Right forelimb (tissue), 1 donor: ENCODE measurements around the gene SERPINB12.

ENCODE experiments used
- DNase-seq: peaks from one replicate; pipeline ENCODE4 v3.0.0-alpha.2; 2018

The SERPINB12 gene, protein sequence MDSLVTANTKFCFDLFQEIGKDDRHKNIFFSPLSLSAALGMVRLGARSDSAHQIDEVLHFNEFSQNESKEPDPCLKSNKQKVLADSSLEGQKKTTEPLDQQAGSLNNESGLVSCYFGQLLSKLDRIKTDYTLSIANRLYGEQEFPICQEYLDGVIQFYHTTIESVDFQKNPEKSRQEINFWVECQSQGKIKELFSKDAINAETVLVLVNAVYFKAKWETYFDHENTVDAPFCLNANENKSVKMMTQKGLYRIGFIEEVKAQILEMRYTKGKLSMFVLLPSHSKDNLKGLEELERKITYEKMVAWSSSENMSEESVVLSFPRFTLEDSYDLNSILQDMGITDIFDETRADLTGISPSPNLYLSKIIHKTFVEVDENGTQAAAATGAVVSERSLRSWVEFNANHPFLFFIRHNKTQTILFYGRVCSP

DNA sequence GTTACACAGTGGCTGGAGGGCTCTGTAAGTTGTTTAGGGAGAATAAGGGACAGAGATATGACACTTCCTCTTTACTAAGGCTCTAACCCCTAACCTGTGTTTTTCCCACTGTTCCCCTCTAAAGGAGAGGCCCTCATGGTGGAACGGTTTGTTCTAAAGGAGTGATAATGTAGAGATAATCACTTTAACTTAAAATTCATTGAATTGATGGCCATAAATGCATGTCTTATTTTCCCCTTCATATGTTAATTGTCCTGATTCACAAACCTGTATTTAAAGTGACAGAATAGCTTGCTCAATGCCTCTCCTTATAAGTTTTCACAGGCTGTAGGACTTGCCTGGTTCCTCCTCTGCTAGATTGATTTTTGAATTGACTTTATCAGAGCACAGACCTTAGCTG is at the start of gene SERPINB12:
TSS of gene SERPINB12 (plus strand) at position 301 of the 400 bp plus-strand sequence. CDS start 13,791 bp downstream, outside the sequence.
- no peak for DNase-seq

DNA sequence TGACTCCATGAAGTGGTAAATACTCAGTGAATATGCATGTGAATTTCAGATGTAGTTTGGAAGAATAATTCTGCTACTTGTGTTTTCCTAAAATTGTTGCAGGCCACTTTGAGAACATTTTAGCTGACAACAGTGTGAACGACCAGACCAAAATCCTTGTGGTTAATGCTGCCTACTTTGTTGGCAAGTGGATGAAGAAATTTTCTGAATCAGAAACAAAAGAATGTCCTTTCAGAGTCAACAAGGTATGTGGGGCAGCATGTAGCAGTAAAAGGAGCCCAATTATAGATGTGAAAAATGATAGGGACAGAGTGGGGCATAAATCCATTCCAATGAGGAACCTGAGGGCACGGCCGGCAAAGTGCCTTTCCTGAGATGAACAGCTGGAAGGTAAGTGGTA is 49.3 kb upstream of the SERPINB12 start:
- no peak for DNase-seq

DNA sequence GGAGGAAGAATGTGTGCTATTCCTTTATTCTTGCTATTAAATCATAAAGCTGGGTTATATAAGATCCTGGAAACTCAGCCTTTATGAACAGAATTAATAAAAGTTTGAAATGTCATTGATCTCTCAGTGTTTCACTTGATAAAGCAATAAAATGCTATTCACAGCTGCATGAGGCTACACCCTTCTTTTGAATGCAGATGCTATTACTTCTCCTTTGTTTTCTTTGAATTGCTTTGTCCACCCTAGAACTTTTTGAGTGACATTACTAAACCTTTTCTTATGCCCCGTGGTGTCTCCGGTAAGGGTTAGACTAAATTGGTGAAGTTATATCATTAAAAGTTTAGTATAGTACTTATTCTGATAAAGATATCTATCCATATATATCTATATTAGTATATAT is 46.5 kb upstream of the SERPINB12 start:
- no peak for DNase-seq

GRCh38 chr18:63505566-63506335 is 36.4 kb upstream of the SERPINB12 start:
- no peak for DNase-seq

DNA sequence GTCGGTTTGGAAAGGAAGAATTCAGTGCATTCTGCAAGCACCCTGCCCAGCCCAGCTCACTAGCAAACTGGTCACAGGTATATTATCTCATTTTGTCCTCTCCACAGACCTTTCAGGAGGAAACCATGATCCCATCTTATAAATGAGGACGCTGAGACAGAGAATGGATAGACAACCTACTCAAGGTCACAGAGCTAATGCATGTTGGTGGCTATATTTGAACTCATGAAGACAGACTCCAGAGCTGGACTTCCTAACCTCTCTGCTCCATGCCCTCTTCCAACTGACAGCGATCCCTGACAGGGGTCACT is 35.9 kb upstream of the SERPINB12 start:
- DNase-seq: no peak

- no peak for DNase-seq
These were observed 33.6 kb upstream of the SERPINB12 start for GRCh38 chr18:63508596-63508995.

- no peak for DNase-seq
These were observed 30.9 kb upstream of the SERPINB12 start for GRCh38 chr18:63511285-63511684.

- no peak for DNase-seq
These were observed 27.8 kb upstream of the SERPINB12 start for GRCh38 chr18:63514326-63514725.

GRCh38 chr18:63514888-63515678 is 27.1 kb upstream of the SERPINB12 start:
- no peak for DNase-seq

- DNase-seq: no peak
These were observed 26.4 kb upstream of the SERPINB12 start for GRCh38 chr18:63515801-63516200.

DNA sequence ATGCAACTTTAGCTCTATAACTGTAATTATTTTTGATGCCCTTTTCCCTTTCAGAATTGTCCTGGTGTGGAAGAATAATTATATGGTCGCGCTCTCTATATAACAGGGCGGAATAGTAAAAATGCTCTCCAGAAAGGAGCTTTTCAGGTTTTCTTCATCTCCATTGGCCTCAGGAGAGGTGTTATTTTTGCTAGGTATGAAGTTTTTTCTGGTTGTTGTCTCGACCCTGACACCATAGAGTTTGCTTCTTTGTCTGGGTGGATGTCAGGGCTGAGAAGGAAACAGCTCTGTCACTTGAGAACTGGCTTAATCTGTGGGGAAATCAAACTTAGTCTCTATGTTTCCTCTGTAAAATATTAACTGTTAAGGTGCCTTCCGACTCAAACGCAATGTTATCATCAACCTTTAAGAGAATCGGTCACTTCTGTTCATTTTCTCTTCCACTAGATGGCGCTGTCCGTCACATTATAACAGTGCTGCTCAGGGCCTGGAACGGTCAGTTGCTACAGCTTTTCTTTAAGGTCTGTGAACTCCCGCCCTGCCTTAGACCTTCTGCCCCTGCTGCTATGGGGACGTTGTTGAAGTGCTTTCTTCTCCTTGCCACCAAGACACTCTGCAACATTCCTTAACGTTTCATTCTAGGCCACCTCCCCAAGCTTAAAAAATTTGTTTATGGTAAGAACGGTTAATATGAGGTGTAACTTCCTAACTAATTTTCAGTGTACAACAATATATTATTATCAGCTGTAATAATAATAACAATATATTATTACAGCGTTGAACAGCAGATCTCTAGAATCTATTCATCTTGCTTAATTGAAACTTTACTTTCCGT is 23.8 kb upstream of the SERPINB12 start:
- peak; percentile 61 for DNase-seq

DNA sequence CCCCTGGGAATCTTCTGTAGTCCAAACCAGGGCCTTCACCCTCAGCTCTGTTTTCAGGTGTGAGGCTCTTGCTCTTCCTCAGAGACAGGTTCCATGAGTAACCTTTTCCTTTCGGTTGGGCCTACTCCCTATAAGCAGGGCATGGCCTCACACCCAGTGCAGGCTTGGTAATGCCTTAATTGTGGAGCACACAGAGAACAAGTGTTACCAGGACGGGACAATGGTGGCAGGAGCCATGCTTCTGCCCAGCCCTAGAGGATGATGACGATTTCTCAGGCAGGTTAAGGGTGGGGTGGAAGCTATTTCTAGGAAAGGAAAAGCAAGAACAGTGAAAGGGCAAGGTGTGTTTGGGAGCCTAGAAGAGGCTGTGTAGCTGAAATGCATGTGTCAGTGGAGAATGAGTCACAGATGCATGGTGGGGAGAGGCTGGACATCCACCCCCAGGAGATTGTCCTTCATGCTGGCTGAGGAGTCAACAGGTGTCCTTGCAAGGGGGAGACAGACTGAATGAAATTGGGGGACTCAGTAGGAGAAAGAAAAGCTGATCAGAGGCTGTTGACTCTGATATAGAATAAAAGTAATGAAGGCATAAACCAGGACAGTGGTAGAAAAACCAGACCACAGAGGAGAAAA is 22.0 kb upstream of the SERPINB12 start:
- no peak for DNase-seq

DNA sequence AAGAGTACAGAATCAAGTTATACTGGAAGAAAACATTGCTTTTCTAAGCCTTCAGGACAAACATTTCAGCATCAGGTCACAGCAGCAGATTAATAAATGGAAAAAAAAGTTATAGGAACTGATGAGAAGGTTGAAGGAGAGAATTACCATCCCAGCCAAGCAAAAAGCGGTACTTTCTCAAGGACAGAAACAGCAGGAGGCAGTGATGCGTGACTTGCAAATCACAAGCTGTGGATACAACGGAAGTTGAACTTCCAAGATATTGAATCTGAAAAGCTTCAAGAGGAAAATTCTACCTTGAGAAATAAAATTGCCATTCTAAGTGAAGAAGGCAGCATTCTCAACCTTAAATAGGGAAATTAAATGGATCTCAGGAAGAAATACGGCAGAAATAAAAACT is 18.5 kb upstream of the SERPINB12 start:
- DNase-seq: no peak

DNA sequence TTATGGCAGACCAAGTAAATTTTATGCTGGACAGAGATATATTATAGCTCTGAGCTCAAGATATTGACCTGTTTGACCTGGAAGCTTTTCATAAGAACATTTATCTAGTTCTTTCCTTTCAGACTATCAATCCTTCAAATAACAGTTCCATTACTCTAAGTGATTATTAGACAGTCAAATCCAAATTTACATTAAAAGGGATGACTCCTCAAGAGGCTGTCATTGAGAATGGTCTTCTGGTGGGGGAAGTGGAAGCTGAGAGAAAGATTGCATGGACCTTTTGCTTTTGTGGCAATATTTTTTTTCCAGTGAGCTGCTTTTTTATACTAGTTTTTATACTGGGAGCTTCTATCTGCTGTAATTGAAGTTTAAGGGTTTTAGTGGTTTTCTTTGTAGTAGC is 14.9 kb upstream of the SERPINB12 start:
- DNase-seq: no peak

DNA sequence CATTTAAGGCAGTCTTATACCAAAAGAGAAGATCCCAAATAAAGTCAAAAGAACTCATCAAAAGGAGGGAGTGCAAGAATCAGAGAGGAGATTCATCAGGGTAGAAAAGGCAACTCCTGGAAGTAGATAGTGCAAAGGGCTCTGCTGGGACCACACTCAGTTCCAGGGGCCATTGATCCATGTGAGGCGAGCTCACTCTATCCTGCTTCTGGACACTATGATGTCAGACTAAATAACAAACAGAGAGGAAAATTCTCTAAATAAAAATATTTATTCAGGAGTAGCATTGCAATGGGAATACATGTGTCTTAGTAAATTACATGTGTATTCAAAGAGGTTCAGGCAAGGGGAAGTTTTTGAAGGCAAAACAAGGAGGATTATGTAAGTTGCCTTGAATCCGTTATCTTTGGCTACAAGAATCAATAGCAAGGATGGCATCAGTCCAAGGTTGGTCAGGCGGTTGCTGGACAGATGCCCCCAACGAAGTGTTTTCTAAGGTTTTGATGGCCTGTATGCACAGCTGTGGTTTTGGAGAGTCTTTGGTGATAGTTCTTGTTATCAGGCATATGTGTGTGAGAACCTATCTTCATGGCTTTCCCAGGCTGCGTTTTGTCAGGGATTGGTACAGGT is 13.2 kb upstream of the SERPINB12 start:
- DNase-seq: no peak

- no peak for DNase-seq
These were observed 9.7 kb upstream of the SERPINB12 start for GRCh38 chr18:63532471-63532870.

- no peak for DNase-seq
These were observed 7.6 kb upstream of the SERPINB12 start for GRCh38 chr18:63534615-63535014.

DNA sequence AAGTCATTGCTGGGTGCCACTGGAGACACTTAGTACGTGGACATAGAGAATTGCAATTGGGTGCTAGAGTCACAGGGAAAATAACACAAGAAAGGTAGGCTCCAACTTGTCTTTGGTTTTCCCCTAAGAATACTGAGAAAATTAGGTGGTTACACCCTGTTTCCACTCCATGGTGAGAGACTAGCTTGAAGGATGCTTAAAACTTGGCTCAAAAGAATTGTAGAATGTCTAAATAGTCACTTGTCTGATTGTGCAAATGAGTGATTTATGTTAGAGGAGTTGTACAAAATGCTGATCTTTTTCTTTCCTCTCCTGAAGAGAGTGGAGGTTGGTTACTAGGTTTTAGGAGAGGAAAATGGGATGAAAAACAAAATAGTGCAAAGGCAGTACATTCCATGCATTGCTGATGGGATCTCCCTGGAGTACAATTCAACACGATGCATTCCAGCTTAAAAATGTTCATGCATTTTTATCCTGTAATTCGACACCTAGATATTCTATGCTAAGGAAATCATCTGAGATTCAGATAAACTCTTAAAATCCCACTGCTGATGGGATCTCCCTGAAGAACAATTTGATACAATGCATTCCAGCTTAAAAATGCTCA is 2.2 kb upstream of the SERPINB12 start:
- DNase-seq: no peak

GRCh38 chr18:63544017-63544416 is 1.8 kb downstream of the SERPINB12 start:
- DNase-seq: no peak

DNA sequence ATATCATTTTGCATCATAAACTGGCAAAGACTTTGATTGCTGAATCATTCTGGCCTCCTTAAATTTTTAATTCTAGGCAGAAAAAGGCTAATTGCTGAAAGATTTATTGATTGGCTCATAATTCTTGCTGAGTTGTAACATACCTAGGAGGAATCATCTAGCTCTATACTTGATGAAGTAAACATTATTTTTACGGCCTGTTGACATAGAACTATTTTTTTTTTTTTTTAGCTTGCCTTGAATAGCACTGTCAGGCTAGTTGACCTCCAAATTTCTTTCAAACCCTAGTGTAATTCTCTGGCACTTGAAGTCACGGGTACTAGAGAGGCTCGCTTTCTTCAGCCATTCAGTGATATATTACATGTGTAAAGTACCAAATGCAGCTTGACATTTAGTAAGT is 2.8 kb downstream of the SERPINB12 start:
- DNase-seq: no peak

DNA sequence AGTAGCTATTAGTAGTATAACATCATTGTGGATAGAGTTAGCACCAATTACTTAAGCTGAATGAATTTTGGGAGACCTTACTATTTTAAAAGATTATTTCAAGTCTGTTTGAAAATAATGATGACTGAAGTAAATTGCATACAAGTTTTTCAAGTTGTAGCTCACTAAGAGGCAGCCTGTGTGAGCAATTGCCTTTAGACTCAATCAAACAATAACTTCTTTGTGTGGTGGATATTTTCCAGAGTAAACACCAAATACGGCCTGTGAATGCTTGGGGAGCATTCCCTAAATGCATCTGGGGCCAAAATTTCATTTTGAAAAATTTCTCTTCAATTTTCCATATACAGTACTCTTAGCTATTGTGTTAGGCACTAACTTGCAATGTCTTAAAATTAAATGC is 7.9 kb downstream of the SERPINB12 start:
- no peak for DNase-seq
